IgD-negative memory B cell (primary cell): Measurements from ENCODE around the gene TRIM41. TPM values are rescaled to one million over a fixed set of nuclear protein-coding genes. Genes with fewer than 3 reads are reported as not detected.
"Not testable (repeated sequence)": the region's sequence is repeated elsewhere in the genome, so short reads cannot be mapped to it uniquely, and the experiment has no call there.

Experiments
- H3K27ac Mint-ChIP-seq, 3 donors: one replicate each; pipeline ENCODE4 v1.8.0; 2020 to 2022; ENCODE audit warnings: mild to moderate bottlenecking in 3 of 3, mixed read lengths in 3 of 3, moderate library complexity in 1 of 3
- H3K27me3 Mint-ChIP-seq: one replicate; pipeline ENCODE4 v1.8.0; 2021; ENCODE audit warnings: mixed read lengths
- H3K36me3 Mint-ChIP-seq: one replicate; pipeline ENCODE4 v1.8.0; 2020; ENCODE audit warnings: mild to moderate bottlenecking, mixed read lengths
- H3K4me1 Mint-ChIP-seq, 3 donors: one replicate each; pipeline ENCODE4 v1.8.0; 2020 to 2022; ENCODE audit warnings: mixed read lengths in 3 of 3, mild to moderate bottlenecking in 1 of 3
- H3K4me3 Mint-ChIP-seq, 4 donors: one replicate each; pipeline ENCODE4 v1.8.0; 2020 to 2022; ENCODE audit warnings: mild to moderate bottlenecking in 4 of 4, mixed read lengths in 4 of 4, moderate library complexity in 3 of 4
- H3K9me3 Mint-ChIP-seq, 3 donors: one replicate each; pipeline ENCODE4 v1.8.0; 2020 to 2021; ENCODE audit warnings: mixed read lengths in 3 of 3, mild to moderate bottlenecking in 1 of 3
- polyA plus RNA-seq: library from polyadenylated mRNA; unstranded; fragments of 300-500 nt; fragmentation: Illumina TruSeq; gene quantifications from one replicate; pipeline ENCODE4 v1.2.3, GENCODE V29; 2021

The TRIM41 gene
- polyA plus RNA-seq, 1 donor from 2014 or later: 1.3 TPM

DNA sequence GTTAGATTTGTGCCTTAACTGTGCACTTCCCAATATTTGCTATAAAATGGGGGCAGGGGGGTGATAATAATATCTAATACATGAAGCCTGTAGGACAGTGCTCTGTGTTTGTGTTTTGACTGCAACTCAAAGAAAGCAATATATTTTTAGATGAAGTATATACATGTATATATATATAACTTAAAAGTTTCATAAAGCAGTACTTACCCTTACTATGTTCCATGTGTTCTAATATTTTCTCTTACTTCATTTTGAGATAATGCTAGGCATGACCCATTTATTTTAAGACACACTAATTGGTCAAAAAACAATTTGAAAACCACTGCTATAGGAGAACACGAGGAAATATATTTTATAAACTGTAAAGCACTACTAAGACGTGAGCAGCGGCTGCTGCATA, 35.5 kb downstream of the TRIM41 start:
- peak overlapping the region; percentile 93 to 100 (median 98) for H3K4me3 Mint-ChIP-seq
- H3K36me3 Mint-ChIP-seq: peaks cover 4% of the 10 kb centered on the region
- peaks cover 33 to 53% (median 40%) of the 10 kb centered on the region in 3 donors for H3K4me1 Mint-ChIP-seq
- H3K27ac Mint-ChIP-seq: peak overlapping the region in 2 of 3 donors; percentile 20 to 43
- no peaks in the 10 kb centered on the region for H3K9me3 Mint-ChIP-seq
- no peaks in the 10 kb centered on the region for H3K27me3 Mint-ChIP-seq

DNA sequence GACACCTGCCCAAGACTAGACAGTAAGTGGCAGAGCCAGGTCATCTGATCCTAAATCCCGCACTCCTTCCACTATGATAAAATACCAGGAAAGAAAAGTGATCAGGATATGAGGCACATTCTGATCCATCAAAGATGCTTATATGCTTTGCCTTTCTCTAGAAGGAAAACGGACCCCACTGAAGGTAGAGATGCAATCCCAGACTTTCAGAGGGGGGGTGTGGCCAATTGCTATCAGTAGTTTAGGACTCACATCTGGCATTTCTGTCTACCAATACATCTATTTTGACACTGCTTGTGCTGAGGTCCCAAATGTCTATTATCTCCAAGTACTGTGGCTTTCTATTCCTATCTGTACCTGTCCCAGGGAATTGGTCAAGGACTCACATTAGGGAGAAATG, 36.2 kb downstream of the TRIM41 start:
- Mint-ChIP-seq H3K9me3 (no peaks in the 10 kb centered on the region), H3K4me1 (peaks cover 33 to 53% (median 40%) of the 10 kb centered on the region in 3 donors), H3K27ac (peak overlapping the region in 2 of 3 donors; percentile 80 to 96), H3K36me3 (peaks cover 4% of the 10 kb centered on the region), H3K4me3 (peak overlapping the region; percentile 93 to 100 (median 98)), H3K27me3 (no peaks in the 10 kb centered on the region)

DNA sequence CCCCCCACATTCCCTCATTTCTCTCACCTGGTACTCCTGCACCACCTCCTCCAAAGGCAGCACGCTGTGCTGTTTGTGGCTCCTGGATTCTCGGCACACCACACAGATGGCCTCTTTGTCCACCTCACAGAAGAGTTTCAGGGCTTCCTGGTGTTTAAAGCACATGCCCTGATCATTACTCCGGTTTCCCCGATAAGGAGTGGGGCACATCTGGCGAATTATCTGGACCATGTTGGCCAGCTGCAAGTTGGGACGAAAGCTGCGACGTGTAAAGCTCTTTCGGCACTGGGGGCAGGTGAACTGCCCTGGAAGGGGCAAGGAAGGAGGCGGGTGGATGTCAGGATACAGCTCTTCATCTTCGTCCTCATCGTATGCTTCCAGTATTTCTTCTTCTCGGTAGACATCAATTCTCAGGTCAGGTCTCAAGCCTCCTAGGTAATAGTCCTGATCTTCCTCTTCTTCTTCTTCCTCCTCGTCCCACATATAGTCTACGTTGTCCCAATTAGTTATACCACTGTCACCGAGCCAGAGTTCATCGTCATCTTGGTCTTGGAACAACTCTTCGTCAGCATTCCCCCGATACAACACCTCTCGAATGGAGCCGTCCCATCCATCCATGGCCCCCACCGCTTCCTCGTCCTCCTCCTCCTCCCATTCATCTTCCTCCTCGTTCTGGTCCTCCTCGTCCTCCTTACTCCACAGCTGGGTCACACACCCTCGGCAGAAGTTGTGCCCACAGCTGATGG, 37.1 kb downstream of the TRIM41 start:
- H3K4me3 Mint-ChIP-seq: peak overlapping the region; percentile 93 to 100 (median 98)
- no peaks in the 10 kb centered on the region for H3K9me3 Mint-ChIP-seq
- H3K27ac Mint-ChIP-seq: peak overlapping the region; percentile 80 to 96 (median 95)
- H3K36me3 Mint-ChIP-seq: peaks cover 4% of the 10 kb centered on the region
- H3K4me1 Mint-ChIP-seq: peaks cover 30 to 48% (median 35%) of the 10 kb centered on the region in 3 donors
- H3K27me3 Mint-ChIP-seq: no peaks in the 10 kb centered on the region

DNA sequence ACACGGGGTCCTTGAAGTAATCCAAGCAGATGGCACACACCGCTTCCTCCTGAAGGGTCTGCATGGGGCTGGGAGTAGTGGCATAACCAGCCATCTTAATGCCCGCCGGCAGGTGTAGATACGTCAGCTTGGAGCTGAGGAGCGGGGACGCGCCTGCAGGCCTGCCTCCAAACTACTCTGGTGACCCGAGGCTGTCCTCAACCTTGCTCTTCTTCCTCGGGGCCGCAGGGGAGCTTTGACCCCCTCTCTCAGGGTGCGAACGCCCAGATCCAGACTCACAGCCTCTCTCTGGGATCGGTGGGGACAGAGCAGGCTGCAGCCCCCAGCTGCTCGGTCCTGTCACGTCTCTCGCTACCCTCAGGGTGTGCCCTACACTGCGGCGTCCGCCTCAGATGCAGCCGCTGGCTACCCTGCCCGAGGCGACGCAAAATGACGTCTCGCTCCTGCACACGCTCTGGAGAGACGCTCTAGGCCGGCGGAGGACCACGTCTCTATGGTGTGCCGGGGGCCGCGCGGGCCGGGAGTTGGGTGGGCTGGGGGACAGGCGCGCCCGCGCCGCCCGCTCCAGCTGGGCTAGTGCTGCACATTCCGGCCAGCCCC, 37.7 kb downstream of the TRIM41 start, which contains the start of gene TRIM52:
Gene TRIM52, minus strand, starts transcription at position 424 of the 600 bp plus-strand sequence. Its CDS starts 330 bp downstream, at position 94.
- H3K27ac Mint-ChIP-seq: peak within 1 kb of the TSS; percentile 80 to 96 (median 95)
- peaks cover 3% of the 10 kb centered on the region for H3K36me3 Mint-ChIP-seq
- no peaks in the 10 kb centered on the region for H3K9me3 Mint-ChIP-seq
- peaks cover 29 to 42% (median 30%) of the 10 kb centered on the region in 3 donors for H3K4me1 Mint-ChIP-seq
- peak within 1 kb of the TSS; percentile 93 to 100 (median 98) for H3K4me3 Mint-ChIP-seq
- H3K27me3 Mint-ChIP-seq: no peaks in the 10 kb centered on the region

DNA sequence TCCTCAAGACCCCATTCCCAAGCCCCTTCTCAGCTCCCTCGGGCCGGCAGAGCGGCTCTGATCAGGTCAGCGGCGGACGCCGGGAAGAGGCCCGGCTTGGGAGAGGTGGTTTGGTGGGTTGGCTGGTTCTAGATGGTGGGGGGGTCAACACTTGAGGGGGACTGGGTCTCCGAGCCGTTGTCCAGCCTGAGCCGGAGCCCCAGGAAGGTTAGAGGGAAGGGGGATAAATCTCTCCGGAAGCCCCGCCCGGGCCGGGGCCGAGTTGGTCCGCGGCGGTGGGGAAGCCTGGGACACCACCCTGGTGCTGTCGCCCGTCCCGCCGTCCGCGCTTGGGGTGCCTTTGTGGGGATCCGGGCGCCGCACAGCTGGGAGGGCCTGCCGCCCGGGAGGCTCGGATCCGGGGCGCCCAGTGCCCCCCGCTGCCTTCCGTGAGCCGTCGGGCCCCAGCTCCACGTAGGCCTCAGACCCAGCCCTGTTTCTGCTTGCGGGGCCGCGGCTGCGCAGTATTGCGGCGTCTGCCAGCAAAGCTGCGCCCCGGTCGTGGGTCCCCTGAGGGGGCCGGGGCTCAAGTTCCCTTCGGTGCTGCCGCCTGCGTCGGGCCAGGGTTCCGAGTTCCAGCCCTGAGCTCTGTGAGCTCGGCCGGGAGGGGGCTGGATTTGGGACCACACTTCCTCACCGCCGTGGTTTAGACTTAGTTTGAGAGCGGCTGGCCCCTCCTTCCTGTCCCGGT, 38.4 kb downstream of the TRIM41 start:
- H3K36me3 Mint-ChIP-seq: peaks cover 2% of the 10 kb centered on the region
- no peaks in the 10 kb centered on the region for H3K27me3 Mint-ChIP-seq
- H3K9me3 Mint-ChIP-seq: no peaks in the 10 kb centered on the region
- H3K4me3 Mint-ChIP-seq: peak overlapping the region; percentile 93 to 100 (median 98)
- H3K27ac Mint-ChIP-seq: peak overlapping the region; percentile 80 to 96 (median 95)
- peaks cover 25 to 37% (median 30%) of the 10 kb centered on the region in 3 donors for H3K4me1 Mint-ChIP-seq

DNA sequence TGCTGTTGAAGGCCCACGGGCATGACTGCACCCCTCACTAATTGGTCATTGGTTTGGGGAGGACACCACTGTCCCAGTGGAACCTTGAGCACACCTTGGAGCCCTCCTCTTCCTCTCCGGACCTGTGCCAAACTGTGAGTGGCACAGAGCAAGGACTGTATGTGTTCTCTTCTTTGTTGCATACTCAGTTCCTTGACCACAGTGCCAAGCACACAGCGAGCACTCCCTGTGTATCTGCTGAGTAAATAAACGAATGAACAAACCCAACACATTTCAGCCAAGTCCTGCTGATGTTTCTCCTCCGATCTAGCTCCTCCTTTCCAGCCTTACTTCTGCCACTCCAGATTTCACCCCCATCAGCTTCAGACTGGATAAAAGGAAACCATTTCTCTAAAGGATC, 40.6 kb downstream of the TRIM41 start:
- no peaks in the 10 kb centered on the region for H3K9me3 Mint-ChIP-seq
- no peaks in the 10 kb centered on the region for H3K27me3 Mint-ChIP-seq
- H3K36me3 Mint-ChIP-seq: peaks cover 2% of the 10 kb centered on the region
- peak overlapping the region in 2 of 3 donors; percentile 49 to 80 for H3K27ac Mint-ChIP-seq
- peak overlapping the region in 3 of 4 donors; percentile 13 to 93 (median 16) for H3K4me3 Mint-ChIP-seq
- peaks cover 12 to 22% (median 20%) of the 10 kb centered on the region in 3 donors for H3K4me1 Mint-ChIP-seq

DNA sequence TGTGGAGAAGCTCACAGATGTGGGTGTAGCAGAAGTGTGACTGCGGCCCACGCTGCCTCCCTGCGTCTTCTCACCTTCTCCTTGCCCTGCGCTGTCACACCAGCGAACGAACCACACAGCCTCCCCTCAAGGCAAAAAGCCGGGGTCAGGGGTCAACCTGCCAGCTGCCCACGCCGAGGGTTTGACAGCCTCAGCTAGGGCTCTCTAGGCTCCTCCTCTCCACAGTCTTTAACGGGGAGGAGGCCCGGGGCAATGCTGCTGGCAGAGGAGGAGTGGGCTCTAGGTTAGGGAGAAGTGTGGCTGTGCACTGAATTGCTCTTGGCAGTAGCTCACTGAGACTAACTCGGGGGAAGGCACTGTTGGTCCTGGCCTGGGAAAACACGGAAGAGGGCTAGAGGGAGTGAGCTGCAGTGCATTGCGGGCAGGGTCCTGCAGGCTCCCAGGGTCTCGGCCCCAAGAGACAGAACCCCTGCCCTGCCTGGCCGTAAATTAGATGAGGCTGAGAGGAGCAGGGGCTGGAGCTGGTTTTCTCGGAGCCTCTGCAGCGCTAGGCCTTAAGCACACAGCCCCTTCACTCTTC, 42.1 kb downstream of the TRIM41 start:
- Mint-ChIP-seq H3K9me3 (no peaks in the 10 kb centered on the region), H3K27ac (no peak overlapping the region), H3K27me3 (no peaks in the 10 kb centered on the region), H3K4me3 (peak overlapping the region in 2 of 4 donors; percentile 25 to 58), H3K4me1 (peaks cover 7 to 8% (median 8%) of the 10 kb centered on the region in 3 donors), H3K36me3 (peaks cover 2% of the 10 kb centered on the region)

DNA sequence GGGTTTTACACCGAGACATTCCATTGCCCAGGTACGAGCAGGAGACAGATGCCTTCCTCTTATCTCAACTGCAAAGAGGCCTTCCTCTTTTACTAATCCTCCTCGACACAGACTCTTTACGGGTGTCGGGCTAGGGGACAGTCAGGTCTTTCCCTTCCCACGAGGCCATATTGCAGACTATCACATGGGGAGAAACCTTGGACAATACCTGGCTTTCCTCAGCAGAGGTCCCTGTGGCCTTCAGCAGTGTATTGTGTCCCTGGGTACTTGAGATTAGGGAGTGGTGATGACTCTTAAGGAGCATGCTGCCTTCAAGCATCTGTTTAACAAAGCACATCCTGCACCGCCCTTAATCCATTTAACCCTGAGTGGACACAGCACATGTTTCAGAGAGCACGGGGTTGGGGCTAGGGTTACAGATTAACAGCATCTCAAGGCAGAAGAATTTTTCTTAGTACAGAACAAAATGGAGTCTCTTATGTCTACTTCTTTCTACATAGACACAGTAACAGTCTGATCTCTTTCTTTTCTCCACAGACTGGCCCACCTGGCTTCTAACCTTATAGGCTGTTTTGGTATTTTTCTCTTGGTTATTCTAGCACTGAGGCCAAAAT, 44.3 kb downstream of the TRIM41 start:
- not testable (repeated sequence) for H3K27me3 Mint-ChIP-seq, H3K4me1 Mint-ChIP-seq, H3K9me3 Mint-ChIP-seq, H3K36me3 Mint-ChIP-seq
- peak overlapping the region in 1 of 3 donors; percentile 71 for H3K27ac Mint-ChIP-seq
- H3K4me3 Mint-ChIP-seq: peak overlapping the region in 1 of 4 donors; percentile 20

DNA sequence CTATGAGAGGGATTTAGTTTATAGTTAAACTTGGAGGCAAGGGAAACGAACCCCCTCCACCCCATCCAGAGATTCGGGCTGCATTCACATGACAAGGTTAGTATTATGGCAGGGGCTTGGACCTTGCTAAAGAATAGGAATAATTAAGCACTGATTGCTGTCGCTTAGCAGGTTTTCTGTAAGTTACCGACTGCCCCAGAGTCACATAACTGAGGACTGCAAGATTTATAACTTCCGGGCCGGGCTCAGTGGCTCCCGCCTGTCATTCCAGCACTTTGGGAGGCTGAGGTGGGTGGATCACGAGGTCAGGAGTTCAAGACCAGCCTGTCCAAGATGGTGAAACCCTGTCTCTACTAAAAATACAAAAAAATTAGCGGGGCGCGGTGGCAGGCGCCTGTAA, 44.8 kb downstream of the TRIM41 start:
- not testable (repeated sequence) for H3K4me3 Mint-ChIP-seq, H3K27me3 Mint-ChIP-seq, H3K9me3 Mint-ChIP-seq, H3K36me3 Mint-ChIP-seq, H3K27ac Mint-ChIP-seq, H3K4me1 Mint-ChIP-seq

DNA sequence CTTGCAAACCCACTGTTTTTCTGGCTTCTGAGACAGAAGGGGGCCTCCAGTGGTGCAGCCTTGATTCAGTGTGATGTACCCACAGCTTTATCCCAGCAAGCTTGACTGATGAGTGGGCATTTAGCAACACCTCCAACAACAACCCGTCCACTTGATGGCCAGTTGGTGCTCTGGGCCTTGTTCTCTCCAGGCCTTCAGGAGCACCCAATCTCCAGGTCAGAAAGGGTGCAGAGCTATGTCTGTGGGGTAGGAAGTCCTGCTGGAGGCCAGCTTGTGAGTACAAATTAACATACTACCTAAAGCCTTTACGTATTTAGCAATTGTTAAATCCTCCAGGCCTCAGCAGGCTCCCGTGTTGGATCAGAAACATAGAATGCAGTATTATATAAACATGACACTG, 48.0 kb downstream of the TRIM41 start:
- no peaks in the 10 kb centered on the region for H3K36me3 Mint-ChIP-seq
- no peak overlapping the region for H3K4me3 Mint-ChIP-seq
- no peak overlapping the region for H3K27ac Mint-ChIP-seq
- H3K27me3 Mint-ChIP-seq: no peaks in the 10 kb centered on the region
- H3K4me1 Mint-ChIP-seq: no peaks in the 10 kb centered on the region
- no peaks in the 10 kb centered on the region for H3K9me3 Mint-ChIP-seq

DNA sequence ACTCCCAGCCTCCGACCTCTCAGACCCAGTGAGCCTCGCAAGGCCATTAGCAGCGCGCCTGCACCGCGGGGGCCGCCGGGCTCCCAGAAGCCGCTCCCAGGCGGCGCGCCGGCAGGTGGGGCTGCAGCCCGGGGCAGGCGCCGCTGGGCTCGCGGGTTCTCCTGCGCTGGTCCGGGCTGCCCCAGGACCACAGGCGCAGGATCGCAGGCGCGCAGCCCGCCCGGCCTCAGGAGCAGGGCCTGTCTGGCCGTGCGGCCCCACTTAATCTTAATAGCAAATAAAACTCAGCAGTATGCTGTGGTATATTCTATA, 50.3 kb downstream of the TRIM41 start:
- not testable (repeated sequence) for H3K27ac Mint-ChIP-seq, H3K27me3 Mint-ChIP-seq, H3K4me1 Mint-ChIP-seq, H3K36me3 Mint-ChIP-seq, H3K9me3 Mint-ChIP-seq
- H3K4me3 Mint-ChIP-seq: peak overlapping the region in 1 of 4 donors; percentile 44

DNA sequence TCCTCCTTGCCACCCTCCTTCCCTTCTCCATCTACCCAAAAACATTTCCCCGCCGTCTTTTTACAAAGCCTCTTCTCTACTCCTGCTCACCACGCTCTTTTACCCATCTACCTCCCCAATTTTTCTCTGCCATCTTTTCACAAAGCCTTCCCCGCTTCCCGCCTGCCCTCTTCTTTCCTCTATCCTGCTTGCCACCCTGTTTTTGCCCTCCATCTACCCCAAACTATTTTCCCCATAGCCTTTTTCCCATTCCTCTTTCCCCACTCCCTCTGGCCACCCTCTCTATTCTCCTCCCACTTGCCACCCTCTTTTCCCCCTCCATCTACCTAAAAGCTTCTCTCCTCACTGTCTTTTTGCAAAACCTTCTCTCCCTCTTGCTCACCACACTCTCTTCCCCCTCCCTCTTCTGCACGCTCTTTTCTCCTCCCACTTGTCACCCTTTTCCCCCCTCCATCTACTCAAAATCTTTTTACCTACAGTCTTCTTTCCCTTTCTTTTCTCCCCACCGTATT, 57.2 kb downstream of the TRIM41 start:
- Mint-ChIP-seq H3K27me3 (no peaks in the 10 kb centered on the region), H3K36me3 (no peaks in the 10 kb centered on the region), H3K27ac (no peak overlapping the region), H3K4me3 (no peak overlapping the region), H3K9me3 (no peaks in the 10 kb centered on the region), H3K4me1 (peaks cover 0 to 5% (median 2%) of the 10 kb centered on the region in 3 donors)

DNA sequence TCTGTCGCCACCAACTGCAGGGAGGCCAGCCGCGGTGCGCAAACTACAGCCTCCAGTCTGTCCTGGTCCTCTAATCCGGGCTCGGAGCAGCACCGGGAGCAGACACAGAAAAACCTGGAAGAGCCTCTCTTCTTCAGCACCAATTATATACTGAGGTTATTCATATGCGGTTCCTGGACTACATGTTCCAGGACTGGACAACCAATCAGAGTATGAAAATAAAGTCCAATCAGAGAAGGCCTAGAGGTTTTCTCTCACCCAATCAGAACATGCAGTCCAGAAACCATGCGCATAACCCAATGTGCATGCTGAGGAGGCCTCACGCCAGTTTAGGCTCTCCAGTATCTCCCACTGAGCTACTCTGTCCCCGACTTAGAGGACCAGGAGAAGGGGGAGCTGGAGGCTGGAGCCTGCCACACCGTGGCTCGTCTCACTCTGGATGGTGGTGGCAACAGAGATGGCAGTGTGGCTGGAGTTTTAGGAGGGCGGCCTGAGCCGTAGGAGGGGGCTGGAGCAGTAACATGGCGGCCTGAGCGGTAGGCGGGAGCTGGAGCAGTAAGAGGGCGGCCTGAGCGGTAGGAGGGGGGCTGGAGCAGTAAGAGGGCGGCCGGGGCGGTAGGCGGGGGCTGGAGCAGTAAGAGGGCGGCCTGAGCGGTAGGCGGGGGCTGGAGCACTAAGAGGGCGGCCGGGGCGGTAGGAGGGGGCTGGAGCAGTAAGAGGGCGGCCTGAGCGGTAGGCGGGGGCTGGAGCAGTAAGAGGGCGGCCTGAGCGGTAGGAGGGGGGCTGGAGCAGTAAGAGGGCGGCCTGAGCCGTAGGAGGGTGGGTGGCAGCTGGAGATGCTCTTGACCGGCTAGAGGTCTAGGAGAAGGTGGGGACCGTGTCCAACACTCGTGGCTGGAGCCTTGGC, 58.2 kb downstream of the TRIM41 start:
- H3K9me3 Mint-ChIP-seq: no peaks in the 10 kb centered on the region
- H3K4me1 Mint-ChIP-seq: peaks cover 0 to 5% (median 4%) of the 10 kb centered on the region in 3 donors
- H3K36me3 Mint-ChIP-seq: no peaks in the 10 kb centered on the region
- H3K27ac Mint-ChIP-seq: peak overlapping the region in 1 of 3 donors; percentile 43
- H3K27me3 Mint-ChIP-seq: no peaks in the 10 kb centered on the region
- H3K4me3 Mint-ChIP-seq: no peak overlapping the region

DNA sequence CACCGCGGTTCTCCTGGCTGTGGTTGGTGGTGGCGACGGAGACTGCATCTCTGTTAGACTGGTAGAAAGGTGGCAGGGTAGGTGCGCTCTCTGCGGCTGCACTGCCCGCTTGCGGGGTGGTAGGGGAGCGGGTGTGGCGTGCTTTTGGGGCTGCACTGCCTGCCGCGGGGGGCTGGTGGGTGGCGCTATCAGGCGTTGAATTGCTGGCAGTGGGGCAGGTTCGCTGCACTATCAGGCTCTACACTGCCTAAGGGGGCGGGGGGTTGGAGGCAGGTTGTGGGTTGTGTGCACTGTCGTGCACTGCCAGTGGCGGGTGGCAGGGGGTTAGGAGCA, 58.9 kb downstream of the TRIM41 start:
- Mint-ChIP-seq H3K36me3 (no peaks in the 10 kb centered on the region), H3K27ac (peak overlapping the region in 1 of 3 donors; percentile 43), H3K4me1 (peaks cover 5 to 10% (median 9%) of the 10 kb centered on the region in 3 donors), H3K4me3 (no peak overlapping the region), H3K27me3 (no peaks in the 10 kb centered on the region), H3K9me3 (no peaks in the 10 kb centered on the region)
